Activated CD8-positive, alpha-beta memory T cell treated with anti-CD3 and anti-CD28 coated beads, Interleukin-2, amount 50 U/mL, for 24 hours (primary cell): ENCODE results near the gene MYO1G.

Source experiments
- DNase-seq: peaks from one replicate; pipeline ENCODE4 v3.0.0-alpha.2; 2020; ENCODE audit errors: extremely low read depth

The MYO1G gene

GRCh38 chr7:44981035-44981706 lies 2.4 kb upstream of the MYO1G start:
- DNase-seq = no peak

- peak; percentile 73 for DNase-seq
Observed at GRCh38 chr7:44980393-44981034, 1.7 kb upstream of the MYO1G start.

GRCh38 chr7:44979481-44980392 lies 922 bp upstream of the MYO1G start:
- DNase-seq = no peak

GRCh38 chr7:44977959-44978335 lies 868 bp downstream of the MYO1G start:
- no peak for DNase-seq

GRCh38 chr7:44977304-44977958 lies 1.4 kb downstream of the MYO1G start:
- peak; percentile 58 for DNase-seq

GRCh38 chr7:44976746-44977196 lies 2.0 kb downstream of the MYO1G start:
- DNase-seq = no peak

GRCh38 chr7:44976040-44976745 lies 2.6 kb downstream of the MYO1G start:
- no peak for DNase-seq

- no peak for DNase-seq
Observed at GRCh38 chr7:44975331-44976039, 3.3 kb downstream of the MYO1G start.

GRCh38 chr7:44974549-44974948 lies 4.3 kb downstream of the MYO1G start:
- DNase-seq = no peak

GRCh38 chr7:44973610-44974401 lies 5.0 kb downstream of the MYO1G start:
- no peak for DNase-seq

GRCh38 chr7:44972562-44972961 lies 6.3 kb downstream of the MYO1G start:
- no peak for DNase-seq

GRCh38 chr7:44971902-44972441 lies 6.8 kb downstream of the MYO1G start:
- no peak for DNase-seq

GRCh38 chr7:44971188-44971901 lies 7.5 kb downstream of the MYO1G start:
- no peak for DNase-seq

- no peak for DNase-seq
Observed at GRCh38 chr7:44970523-44971051, 8.2 kb downstream of the MYO1G start.

GRCh38 chr7:44969701-44970522 lies 8.9 kb downstream of the MYO1G start:
- no peak for DNase-seq

- no peak for DNase-seq
Observed at GRCh38 chr7:44969049-44969700, 9.6 kb downstream of the MYO1G start.
